ELF-1 (cell line): ENCODE measurements around the gene RTP2.
"Not testable (repeated sequence)": the region's sequence is repeated elsewhere in the genome, so short reads cannot be mapped to it uniquely, and the experiment has no call there.

Experiments
- DNase-seq: peaks from one replicate; pipeline ENCODE4 v3.0.0-alpha.2; 2016; ENCODE audit warnings: low read depth, low spot score

RTP2 gene

GRCh38 chr3:187713504-187713903 is 11.1 kb upstream of the RTP2 start:
- DNase-seq = no peak

GRCh38 chr3:187709155-187709554 is 6.8 kb upstream of the RTP2 start:
- peak; percentile 5 for DNase-seq

DNA sequence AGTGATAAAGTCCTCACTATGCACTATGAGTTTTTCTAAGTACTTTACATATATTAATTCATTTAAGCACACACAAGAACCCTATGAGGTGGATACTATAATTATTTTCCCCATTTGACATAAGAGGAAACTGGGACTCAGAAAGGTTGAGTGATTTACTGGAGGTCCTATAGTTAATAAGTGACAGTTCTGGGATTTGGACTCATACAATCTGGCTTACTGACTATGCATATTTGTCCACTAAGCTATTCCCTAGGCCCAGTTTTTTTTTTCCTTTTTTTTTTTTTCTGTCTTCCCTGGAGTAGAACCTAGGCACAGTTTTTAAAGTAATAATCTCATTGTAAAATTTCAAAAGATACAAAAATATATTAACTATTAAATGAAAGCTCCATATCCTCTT is 6.3 kb upstream of the RTP2 start:
- no peak for DNase-seq

DNA sequence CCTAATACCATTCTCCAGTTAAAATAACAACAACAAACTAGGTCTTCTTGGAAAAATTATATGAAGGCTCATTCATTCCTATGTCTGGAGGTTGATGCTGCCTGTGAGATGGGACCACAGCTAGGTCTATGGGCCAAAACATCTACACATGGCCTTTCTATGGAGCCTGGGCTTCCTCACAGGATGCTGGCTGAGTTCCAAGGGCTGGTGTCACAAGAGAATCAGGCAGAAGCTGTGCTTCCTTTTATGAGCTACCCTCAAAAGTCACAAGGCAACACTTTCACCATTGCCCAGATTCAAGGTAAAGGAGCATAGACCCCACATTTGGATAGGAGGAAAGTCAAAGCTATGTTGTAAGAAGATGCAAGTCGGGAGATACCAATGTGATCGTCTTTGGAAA is 4.6 kb upstream of the RTP2 start:
- no peak for DNase-seq

- DNase-seq = no peak
Observed at GRCh38 chr3:187705164-187705563, 2.8 kb upstream of the RTP2 start.

DNA sequence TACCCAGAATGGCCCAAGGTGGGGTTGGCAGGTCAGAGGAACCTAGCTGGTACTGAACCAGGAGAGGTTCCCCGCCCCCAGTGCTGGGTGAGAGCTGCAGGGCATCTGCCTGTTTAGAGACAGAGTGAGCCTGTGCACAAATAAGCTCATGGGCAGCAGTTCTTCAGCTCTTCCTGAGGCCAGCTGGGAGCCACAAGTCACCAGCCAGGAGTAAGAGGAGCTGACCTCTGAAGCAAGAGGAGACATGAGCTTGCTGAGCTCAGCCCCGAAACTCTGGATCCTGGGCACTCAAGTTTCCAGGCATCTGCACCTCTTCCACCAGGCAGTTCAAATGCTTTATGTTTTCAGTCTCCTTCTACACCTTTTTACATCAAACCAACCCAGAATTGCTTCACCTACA is 2.1 kb downstream of the RTP2 start:
- DNase-seq = no peak

GRCh38 chr3:187698499-187699399 is 3.6 kb downstream of the RTP2 start:
- no peak for DNase-seq

DNA sequence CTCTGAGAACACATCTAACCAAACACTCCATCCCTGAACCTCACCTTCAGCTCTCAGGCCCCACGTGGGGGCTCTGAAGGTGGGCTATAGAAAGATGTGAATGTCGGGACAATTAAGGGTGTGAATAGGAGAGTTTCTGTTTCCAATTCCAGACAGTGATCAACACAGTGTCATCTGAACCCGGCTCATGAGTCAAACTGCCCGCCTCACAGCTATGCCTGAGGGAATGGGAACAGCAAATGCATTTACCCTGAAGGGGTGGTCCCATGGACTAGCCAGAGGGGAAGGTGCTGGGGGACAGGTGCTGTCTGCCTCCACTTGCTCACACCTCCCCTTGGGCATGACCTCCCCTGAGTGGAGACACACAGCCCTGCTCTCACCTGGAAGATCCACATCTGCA is 6.3 kb downstream of the RTP2 start:
- no peak for DNase-seq

DNA sequence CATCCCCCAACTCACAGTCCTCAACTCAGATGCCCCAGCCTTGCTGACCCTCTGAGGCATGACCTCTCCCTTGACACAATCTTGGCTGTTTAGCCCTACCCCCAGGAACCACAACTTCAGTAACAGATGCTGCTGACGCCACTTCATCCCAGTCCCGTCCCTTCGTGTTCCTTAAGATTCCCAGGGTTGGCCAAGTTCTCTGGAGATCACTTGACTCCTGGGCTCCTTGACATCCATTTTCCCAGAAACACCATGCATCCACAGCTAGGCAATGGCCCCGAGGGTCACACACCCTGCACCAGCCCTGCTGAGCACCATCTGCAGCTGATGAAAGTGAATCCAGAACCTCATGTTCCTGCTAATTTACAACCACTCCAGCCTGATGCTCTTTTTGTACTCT is 6.9 kb downstream of the RTP2 start:
- no peak for DNase-seq

- no peak for DNase-seq
Observed at GRCh38 chr3:187694801-187695200, 7.6 kb downstream of the RTP2 start.

DNA sequence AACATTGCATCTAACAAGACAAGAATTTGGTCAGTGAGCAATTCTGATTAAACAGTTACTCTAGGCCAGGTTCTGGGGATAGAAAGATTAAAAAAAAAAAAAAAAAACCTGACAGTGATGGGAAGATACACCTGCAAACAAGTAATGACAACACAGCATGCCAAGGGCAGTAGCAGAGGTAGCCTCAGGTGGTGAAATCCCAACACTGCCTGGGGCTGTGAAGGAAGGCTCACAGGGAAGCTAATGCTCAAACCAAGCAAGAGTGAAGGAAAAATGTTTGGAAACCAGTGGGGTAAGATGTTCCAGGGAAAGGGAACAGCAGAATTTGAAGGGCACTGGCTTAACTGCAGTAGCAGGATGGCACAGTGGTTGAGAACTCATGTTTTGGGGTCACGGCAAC is 8.9 kb downstream of the RTP2 start:
- no peak for DNase-seq

DNA sequence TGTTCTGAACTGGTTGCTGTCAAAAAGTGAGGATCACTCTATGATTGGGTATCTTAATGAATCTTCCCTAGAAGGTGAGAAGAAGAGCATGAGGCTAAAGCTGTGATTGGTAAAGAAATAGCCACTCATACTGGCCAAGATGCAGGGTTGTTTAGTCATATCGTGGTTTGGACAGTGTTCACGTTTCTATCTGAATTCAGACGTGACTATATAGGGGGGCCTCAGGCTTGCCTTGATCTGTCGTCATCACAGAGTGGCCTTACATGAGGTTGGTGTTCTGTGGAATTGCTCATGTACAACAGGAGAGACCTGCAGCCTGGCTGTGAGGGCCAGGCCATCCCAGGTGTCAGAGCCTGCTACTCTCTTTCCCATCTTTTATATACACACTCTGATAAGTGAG is 12.4 kb downstream of the RTP2 start:
- no peak for DNase-seq

GRCh38 chr3:187686621-187687273 is 15.6 kb downstream of the RTP2 start:
- no peak for DNase-seq

- DNase-seq = peak; percentile 10
Observed at GRCh38 chr3:187685948-187686347, 16.4 kb downstream of the RTP2 start.

DNA sequence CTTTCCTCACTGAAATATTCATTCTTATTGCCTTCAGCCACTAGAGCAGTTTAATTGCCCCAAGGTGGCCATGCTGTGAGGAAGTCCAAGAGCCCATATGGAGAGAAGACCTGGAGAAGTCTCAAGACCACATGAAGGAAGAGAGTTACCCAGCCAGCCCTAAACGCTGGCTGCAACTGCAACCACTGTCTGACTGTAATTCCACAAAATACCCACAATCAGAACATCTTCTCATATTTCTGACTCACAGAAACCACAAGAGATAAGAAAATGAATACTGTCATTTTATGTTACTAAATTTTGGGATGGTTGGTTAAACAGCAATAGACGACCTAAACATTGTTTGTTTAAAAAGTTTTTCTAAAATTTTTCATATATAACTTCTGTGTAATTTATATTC is 17.5 kb downstream of the RTP2 start:
- DNase-seq = no peak

DNA sequence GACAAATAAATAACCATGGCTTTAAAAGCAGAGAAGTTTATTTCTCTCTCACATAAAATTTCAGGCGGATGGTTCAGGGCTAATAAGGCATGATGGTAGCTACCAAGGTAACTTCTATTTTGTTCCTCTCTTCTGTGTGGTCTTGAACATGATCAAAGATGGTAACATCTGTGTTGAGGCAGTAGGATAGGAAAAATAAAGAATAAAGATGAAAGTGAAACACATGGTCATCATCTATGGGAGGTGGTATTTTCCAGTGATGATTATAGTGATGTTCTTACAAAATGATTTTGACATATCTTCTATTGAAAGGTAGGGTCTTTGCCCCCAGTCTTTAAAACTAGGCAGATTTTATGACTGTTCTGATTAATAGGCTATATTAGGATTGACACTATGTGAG is 17.9 kb downstream of the RTP2 start:
- DNase-seq = no peak

DNA sequence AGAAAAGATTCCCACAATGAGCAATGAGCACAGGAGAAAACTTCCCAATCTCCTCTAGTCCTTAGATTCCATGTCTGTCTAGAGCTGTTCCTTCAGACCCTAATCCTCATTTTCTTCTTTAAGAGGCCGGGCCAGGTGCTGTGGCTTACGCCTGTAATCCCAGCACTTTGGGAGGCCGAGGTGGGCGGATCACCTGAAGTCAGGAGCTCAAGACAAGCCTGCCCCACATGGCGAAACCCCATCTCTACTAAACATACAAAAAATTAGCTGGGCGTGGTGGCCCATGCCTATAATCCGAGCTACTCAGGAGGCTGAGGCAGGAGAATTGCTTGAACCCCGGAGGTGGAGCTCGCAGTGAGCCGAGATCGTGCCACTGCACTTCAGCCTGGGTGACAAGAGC is 20.6 kb downstream of the RTP2 start:
- DNase-seq = not testable (repeated sequence)

- DNase-seq = peak; percentile 94
Observed at GRCh38 chr3:187679638-187680396, 22.5 kb downstream of the RTP2 start.

DNA sequence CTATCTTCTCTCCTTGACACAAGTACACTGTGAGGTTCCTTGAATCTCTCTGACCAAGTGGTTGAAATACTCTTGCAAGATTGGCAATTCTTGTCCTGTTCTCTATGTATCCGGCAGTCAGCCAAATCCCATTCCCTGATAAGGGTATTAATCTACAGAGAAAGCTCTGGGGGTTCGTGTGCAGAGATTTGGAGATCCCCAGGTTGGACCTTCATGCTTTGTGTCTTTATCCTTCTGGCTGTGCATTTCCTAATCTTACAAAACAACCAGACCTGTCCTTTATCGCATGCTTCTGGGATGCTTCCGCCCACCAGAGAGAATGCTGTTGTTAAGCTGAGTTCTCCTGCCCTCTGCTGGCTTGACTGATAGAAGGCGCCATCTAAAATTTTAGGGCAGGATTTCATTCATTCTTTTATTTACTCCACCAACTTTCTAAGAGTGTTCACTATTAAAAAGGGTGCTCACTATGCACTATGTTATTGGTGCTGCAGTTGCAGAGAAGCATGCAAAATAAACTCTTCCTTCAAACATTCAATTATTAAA is 23.6 kb downstream of the RTP2 start:
- peak; percentile 77 for DNase-seq

GRCh38 chr3:187677604-187678003 is 24.8 kb downstream of the RTP2 start:
- no peak for DNase-seq

GRCh38 chr3:187673012-187673411 is 29.3 kb downstream of the RTP2 start:
- peak; percentile 30 for DNase-seq
